Thymus (tissue), 11 donors: ENCODE measurements around the gene MCC. TPM values are rescaled to one million over a fixed set of nuclear protein-coding genes. Genes with fewer than 3 reads are reported as not detected.

Experiments used
- DNase-seq, 9 donors: peaks; one replicate each; pipeline ENCODE4 v3.0.0-alpha.2; 2013; ENCODE audit warnings: low spot score in 9 of 9, low read depth in 6 of 9, missing footprints in 1 of 9
- H3K27ac ChIP-seq, 2 donors: one replicate each; pipeline ENCODE4 v1.5.1; 2013; ENCODE audit warnings: control low read depth in 1 of 2, low read depth in 1 of 2, low read length in 1 of 2, mild to moderate bottlenecking in 1 of 2, moderate library complexity in 1 of 2
- H3K27me3 ChIP-seq, 2 donors: one replicate each; pipeline ENCODE4 v1.5.1; 2013; ENCODE audit warnings: low read length in 1 of 2; ENCODE audit not compliant: control insufficient read depth in 2 of 2, insufficient read depth in 1 of 2
- H3K36me3 ChIP-seq, 2 donors: one replicate each; pipeline ENCODE4 v1.5.1; 2013; ENCODE audit warnings: low read length in 1 of 2, mild to moderate bottlenecking in 1 of 2, moderate library complexity in 1 of 2; ENCODE audit not compliant: control insufficient read depth in 2 of 2, insufficient read depth in 2 of 2
- H3K4me1 ChIP-seq, 2 donors: one replicate each; pipeline ENCODE4 v1.5.1; 2013; ENCODE audit warnings: low read length in 2 of 2; ENCODE audit not compliant: control insufficient read depth in 2 of 2, insufficient read depth in 2 of 2
- H3K4me3 ChIP-seq, 2 donors: one replicate each; pipeline ENCODE4 v1.5.1; 2013; ENCODE audit warnings: low read length in 2 of 2, control low read depth in 1 of 2, mild to moderate bottlenecking in 1 of 2
- H3K9me3 ChIP-seq, 2 donors: one replicate each; pipeline ENCODE4 v1.5.1; 2013; ENCODE audit warnings: low read length in 1 of 2, mild to moderate bottlenecking in 1 of 2; ENCODE audit not compliant: control insufficient read depth in 2 of 2, insufficient read depth in 1 of 2
- WGBS: extraction: QIAGEN DNeasy Blood & Tissue Kit; methylation state at CpG from one replicate; pipeline ENCODE4 v1.1.7; 2013; 5-methylcytosine and 5-hydroxymethylcytosine counted together
- polyA plus RNA-seq: library from polyadenylated mRNA; stranded (reverse); fragments of 200-250 nt; gene quantifications from one replicate; pipeline ENCODE4 v1.2.3, GENCODE V29; 2013
- total RNA-seq: library from RNA; stranded (reverse); fragments of 120-200 nt; gene quantifications from one replicate; pipeline ENCODE4 v1.2.4, GENCODE V29; 2013
- donor health status: healthy.

Gene MCC
- total and polyA plus RNA-seq, 2 donors = 5.1 to 7.0 TPM

GRCh38 chr5:113061846-113062780 lies 426.1 kb downstream of the MCC start:
- no peaks in the 10 kb centered on the region for H3K27me3 ChIP-seq
- 75% methylated on average over 5 of the region's 5 CpGs for WGBS
- peak in 2 of 9 donors; percentile 29 to 54 for DNase-seq

GRCh38 chr5:113060408-113061025 lies 427.7 kb downstream of the MCC start:
- H3K4me1 ChIP-seq = peaks cover 6 to 36% of the 10 kb centered on the region in 2 donors
- no peaks in the 10 kb centered on the region for H3K27me3 ChIP-seq
- no peaks in the 10 kb centered on the region for H3K9me3 ChIP-seq
- no peak for DNase-seq
- H3K4me3 ChIP-seq = no peak overlapping the region
- no peak overlapping the region for H3K27ac ChIP-seq
- WGBS = 95% methylated on average over 4 of the region's 4 CpGs
- H3K36me3 ChIP-seq = no peaks in the 10 kb centered on the region

More at GRCh38 chr5:113061846-113062780, 426.1 kb downstream of the MCC start:
- H3K9me3 ChIP-seq = no peaks in the 10 kb centered on the region
- H3K36me3 ChIP-seq = no peaks in the 10 kb centered on the region
- peaks cover 6 to 44% of the 10 kb centered on the region in 2 donors for H3K4me1 ChIP-seq
- peak overlapping the region; percentile 64 to 72 for H3K27ac ChIP-seq
- H3K4me3 ChIP-seq = no peak overlapping the region

GRCh38 chr5:113059232-113060040 lies 428.8 kb downstream of the MCC start:
- 88% methylated on average over 19 of the region's 19 CpGs for WGBS
- peaks cover 6 to 36% of the 10 kb centered on the region in 2 donors for H3K4me1 ChIP-seq

DNA sequence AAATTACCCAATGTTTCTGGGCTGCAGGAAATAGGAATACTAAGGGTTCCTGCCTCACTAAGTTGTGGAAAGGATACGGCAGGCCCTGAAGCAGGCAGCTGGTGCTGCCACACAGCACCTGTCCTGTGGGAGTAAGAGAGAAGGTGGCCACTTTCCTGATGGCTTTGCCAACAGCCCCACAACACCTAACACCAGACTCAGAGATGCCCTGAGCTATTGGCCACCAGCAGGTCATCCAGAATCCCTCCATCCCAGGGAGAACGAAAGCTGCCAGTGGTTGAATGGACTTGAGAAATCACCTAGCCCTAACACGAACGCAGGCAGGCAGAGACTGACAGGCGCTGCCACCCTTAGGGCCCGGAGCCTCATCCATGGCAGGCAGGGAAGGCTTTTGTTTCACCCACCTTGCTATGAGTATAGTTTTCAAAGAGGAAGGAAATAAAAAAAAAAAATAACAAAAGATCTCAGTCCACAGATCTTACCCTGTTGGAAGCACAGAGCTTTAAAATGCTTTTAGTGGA lies 429.5 kb downstream of the MCC start:
- Histone ChIP-seq H3K27ac (peak overlapping the region in 1 of 2 donors; percentile 50), H3K36me3 (no peaks in the 10 kb centered on the region), H3K27me3 (no peaks in the 10 kb centered on the region), H3K4me3 (no peak overlapping the region), H3K4me1 (peaks cover 6 to 36% of the 10 kb centered on the region in 2 donors), H3K9me3 (no peaks in the 10 kb centered on the region)
- no peak for DNase-seq
- 55% methylated on average over 6 of the region's 6 CpGs for WGBS

More at GRCh38 chr5:113059232-113060040, 428.8 kb downstream of the MCC start:
- DNase-seq = no peak
- H3K9me3 ChIP-seq = no peaks in the 10 kb centered on the region
- no peaks in the 10 kb centered on the region for H3K36me3 ChIP-seq
- H3K27me3 ChIP-seq = no peaks in the 10 kb centered on the region
- H3K4me3 ChIP-seq = no peak overlapping the region
- peak overlapping the region; percentile 20 to 50 for H3K27ac ChIP-seq

GRCh38 chr5:113058269-113058668 lies 430.0 kb downstream of the MCC start:
- Histone ChIP-seq H3K4me1 (peaks cover 6 to 34% of the 10 kb centered on the region in 2 donors), H3K27ac (no peak overlapping the region), H3K9me3 (no peaks in the 10 kb centered on the region), H3K4me3 (no peak overlapping the region), H3K27me3 (no peaks in the 10 kb centered on the region), H3K36me3 (no peaks in the 10 kb centered on the region)
- 96% methylated on average over 5 of the region's 5 CpGs for WGBS
- no peak for DNase-seq

DNA sequence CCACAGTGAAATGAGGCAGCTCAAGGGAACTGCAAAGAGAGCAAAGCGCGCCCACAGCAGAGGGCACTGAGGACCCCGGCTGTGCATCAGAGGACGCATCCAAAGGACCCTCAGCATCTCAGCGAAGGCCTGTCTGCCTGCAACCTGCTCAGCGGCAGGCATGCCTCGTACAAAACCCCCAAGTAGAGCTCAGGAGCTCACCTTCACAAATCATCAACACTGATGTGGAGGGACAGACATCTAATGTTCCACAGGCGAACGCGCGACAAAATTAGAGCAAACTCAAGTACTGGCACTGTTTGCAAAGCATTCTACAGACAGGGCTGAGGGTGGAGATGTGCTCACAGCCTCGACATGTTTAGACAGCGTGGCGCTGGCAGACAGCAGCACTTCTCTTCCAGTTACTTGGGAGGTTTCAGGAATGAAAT lies 430.7 kb downstream of the MCC start:
- H3K27me3 ChIP-seq = no peaks in the 10 kb centered on the region
- H3K4me3 ChIP-seq = no peak overlapping the region
- peaks cover under 1 to 27% of the 10 kb centered on the region in 2 donors for H3K4me1 ChIP-seq
- 88% methylated on average over 14 of the region's 14 CpGs for WGBS
- no peak for DNase-seq
- no peaks in the 10 kb centered on the region for H3K9me3 ChIP-seq
- peak overlapping the region in 1 of 2 donors; percentile 7 for H3K27ac ChIP-seq
- no peaks in the 10 kb centered on the region for H3K36me3 ChIP-seq

DNA sequence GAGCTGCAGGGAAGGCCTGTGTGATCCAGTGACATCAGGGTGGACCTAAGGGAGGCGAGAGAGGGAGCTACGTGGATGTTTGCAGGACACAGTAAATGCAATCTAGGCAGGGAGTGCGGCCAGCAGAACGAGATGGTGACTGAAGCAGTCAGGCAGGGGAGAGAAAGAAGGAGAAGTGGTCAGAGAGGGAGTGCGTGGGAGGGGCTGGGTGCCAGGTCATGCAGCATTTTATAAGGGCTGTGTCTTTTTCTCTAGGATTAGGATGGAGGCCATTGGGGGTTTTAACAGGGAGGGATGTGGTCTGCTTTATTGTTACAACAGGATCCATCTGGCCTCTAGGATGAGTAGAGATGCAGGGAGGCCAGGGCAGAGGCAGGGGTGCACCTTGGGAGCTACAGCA lies 431.3 kb downstream of the MCC start:
- WGBS = 84% methylated on average over 5 of the region's 5 CpGs
- H3K9me3 ChIP-seq = no peaks in the 10 kb centered on the region
- no peaks in the 10 kb centered on the region for H3K36me3 ChIP-seq
- H3K27me3 ChIP-seq = no peaks in the 10 kb centered on the region
- no peak overlapping the region for H3K27ac ChIP-seq
- DNase-seq = no peak
- H3K4me1 ChIP-seq = peaks cover 0 to 26% of the 10 kb centered on the region in 2 donors
- no peak overlapping the region for H3K4me3 ChIP-seq

GRCh38 chr5:113054899-113055298 lies 433.4 kb downstream of the MCC start:
- WGBS = 98% methylated on average over 11 of the region's 11 CpGs
- Histone ChIP-seq H3K27me3 (no peaks in the 10 kb centered on the region), H3K27ac (no peak overlapping the region), H3K4me3 (no peak overlapping the region), H3K4me1 (peaks cover 0 to 18% of the 10 kb centered on the region in 2 donors), H3K36me3 (no peaks in the 10 kb centered on the region), H3K9me3 (no peaks in the 10 kb centered on the region)
- DNase-seq = no peak
